ENCODE results near the gene HDLBP. TPM values are rescaled to one million over a fixed set of nuclear protein-coding genes. Genes with fewer than 3 reads are reported as not detected.
A peak's percentile ranks its signal among the peaks of the same experiment; 100 is the strongest.

Gene HDLBP
- total RNA-seq, 1 experiment from 2014 or later = 510 TPM

DNA sequence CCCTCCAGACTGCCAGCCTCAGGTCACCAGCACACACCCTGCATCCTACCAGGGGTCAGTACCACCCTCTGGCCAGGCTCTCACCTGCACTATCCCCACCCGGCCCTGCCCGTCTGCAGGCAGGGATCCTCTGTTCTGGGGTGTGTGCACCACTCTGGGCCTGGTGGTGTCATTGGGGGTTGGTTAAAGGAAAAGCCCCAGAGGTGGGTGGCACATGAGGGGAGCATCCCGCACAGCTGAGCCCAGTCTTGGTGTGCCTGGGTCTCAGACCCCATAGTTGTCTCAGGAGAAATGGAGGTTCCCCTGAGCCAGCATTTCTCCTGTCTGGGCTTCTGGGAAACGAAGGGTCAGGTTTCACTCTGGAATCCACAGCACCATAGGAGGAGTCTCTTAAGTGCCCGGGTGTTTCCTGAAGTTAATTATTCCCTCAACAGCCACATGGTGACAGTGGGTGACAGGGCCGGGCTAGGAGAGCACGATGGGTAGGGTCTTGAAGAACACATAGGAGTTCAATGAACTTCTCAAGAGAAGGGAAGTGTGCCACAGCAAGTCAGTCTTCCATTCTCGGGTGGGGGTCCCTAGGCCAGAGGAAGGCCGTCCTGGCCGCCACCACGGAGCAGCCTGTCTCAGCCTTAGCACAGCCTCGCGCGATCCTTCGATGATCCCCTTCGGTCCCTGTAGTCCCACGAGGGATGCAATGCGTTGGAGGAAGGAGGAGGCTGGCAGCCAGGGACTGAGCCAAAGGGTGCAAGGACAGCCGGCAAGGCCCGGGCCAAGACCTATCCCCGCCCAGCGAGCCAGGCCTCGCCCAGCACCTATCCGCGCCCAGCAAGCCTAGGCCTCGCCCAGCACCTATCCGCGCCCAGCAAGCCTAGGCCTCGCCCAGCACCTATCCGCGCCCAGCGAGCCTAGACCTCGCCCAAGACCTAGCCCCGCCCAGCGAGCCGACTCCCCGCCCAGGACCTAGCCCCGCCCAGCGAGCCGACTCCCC, 39.5 kb upstream of the HDLBP start:
- intact Hi-C loops (cut with micrococcal nuclease; ENCODE audit: unreplicated experiment) = loop anchor here (2.0 to 5.0 kb wide), 2 partner anchors 40 to 527 kb away; partner anchors contain the start of genes HDLBP and SEPTIN2
- POLR2A ChIA-PET (ENCODE audit: low non-redundant PET) = no interaction called here
- TF ChIP-seq EZH2 (IDR thresholded peaks at IDR 0.05; ENCODE audit: borderline replicate concordance, low read depth, low read length, poor library complexity, severe bottlenecking) (no peak), CTCF (conservative IDR thresholded peaks at IDR 0.05; ENCODE audit: low read depth, low read length) (no peak)
- BruUV-seq (replicated peaks) = no TSS peak
- peak; percentile 85 for DNase-seq (ENCODE audit: low spot score)
- H3K27ac ChIP-seq (ENCODE audit: low read depth, low read length, poor library complexity, severe bottlenecking) = peak overlapping the region; percentile 41
- peaks cover 49% of the 10 kb centered on the region for H3K36me3 ChIP-seq (ENCODE audit: insufficient read depth, low read length, poor library complexity, severe bottlenecking)
- no peaks in the 10 kb centered on the region for H3K27me3 ChIP-seq (replicated peaks; ENCODE audit: insufficient read depth, low read depth, low read length, poor library complexity)
- H3K9me3 ChIP-seq (ENCODE audit: low read depth, low read length, poor library complexity, severe bottlenecking) = no peaks in the 10 kb centered on the region
- H3K4me3 ChIP-seq (ENCODE audit: low read depth, low read length, poor library complexity, severe bottlenecking) = no peak overlapping the region
- CTCF ChIA-PET = no interaction called here
- peaks cover 17% of the 10 kb centered on the region for H3K4me1 ChIP-seq (ENCODE audit: insufficient read depth, low read length, poor library complexity, severe bottlenecking)

GRCh38 chr2:241352227-241352626, 36.8 kb upstream of the HDLBP start:
- intact Hi-C loops (cut with micrococcal nuclease; ENCODE audit: unreplicated experiment) = no loop called here
- Histone ChIP-seq H3K27me3 (replicated peaks; ENCODE audit: insufficient read depth, low read depth, low read length, poor library complexity) (no peaks in the 10 kb centered on the region), H3K4me1 (ENCODE audit: insufficient read depth, low read length, poor library complexity, severe bottlenecking) (peaks cover 12% of the 10 kb centered on the region), H3K27ac (ENCODE audit: low read depth, low read length, poor library complexity, severe bottlenecking) (no peak overlapping the region), H3K9me3 (ENCODE audit: low read depth, low read length, poor library complexity, severe bottlenecking) (no peaks in the 10 kb centered on the region), H3K36me3 (ENCODE audit: insufficient read depth, low read length, poor library complexity, severe bottlenecking) (peaks cover 77% of the 10 kb centered on the region), H3K4me3 (ENCODE audit: low read depth, low read length, poor library complexity, severe bottlenecking) (no peak overlapping the region)
- ChIA-PET POLR2A (ENCODE audit: low non-redundant PET) (interaction anchor here (0.6 kb wide), 1 partner anchor 13 kb away, joined by 4 read pairs; no protein-coding TSS in a partner anchor), CTCF (no interaction called here)
- BruUV-seq (replicated peaks) = no TSS peak
- no peak for TF ChIP-seq EZH2 (IDR thresholded peaks at IDR 0.05; ENCODE audit: borderline replicate concordance, low read depth, low read length, poor library complexity, severe bottlenecking)
- TF ChIP-seq CTCF (conservative IDR thresholded peaks at IDR 0.05; ENCODE audit: low read depth, low read length) = no peak
- no peak for DNase-seq (ENCODE audit: low spot score)

- Histone ChIP-seq H3K27me3 (replicated peaks; ENCODE audit: insufficient read depth, low read depth, low read length, poor library complexity) (no peaks in the 10 kb centered on the region), H3K4me3 (ENCODE audit: low read depth, low read length, poor library complexity, severe bottlenecking) (no peak overlapping the region), H3K27ac (ENCODE audit: low read depth, low read length, poor library complexity, severe bottlenecking) (no peak overlapping the region), H3K9me3 (ENCODE audit: low read depth, low read length, poor library complexity, severe bottlenecking) (no peaks in the 10 kb centered on the region), H3K36me3 (ENCODE audit: insufficient read depth, low read length, poor library complexity, severe bottlenecking) (peaks cover 83% of the 10 kb centered on the region), H3K4me1 (ENCODE audit: insufficient read depth, low read length, poor library complexity, severe bottlenecking) (peaks cover 9% of the 10 kb centered on the region)
- TF ChIP-seq EZH2 (IDR thresholded peaks at IDR 0.05; ENCODE audit: borderline replicate concordance, low read depth, low read length, poor library complexity, severe bottlenecking) = no peak
- TF ChIP-seq CTCF (conservative IDR thresholded peaks at IDR 0.05; ENCODE audit: low read depth, low read length) = no peak
- no peak for DNase-seq (ENCODE audit: low spot score)
- intact Hi-C loops (cut with micrococcal nuclease; ENCODE audit: unreplicated experiment) = no loop called here
- ChIA-PET POLR2A (ENCODE audit: low non-redundant PET) (interaction anchor here (0.6 kb wide), 1 partner anchor 12 kb away, joined by 4 read pairs; no protein-coding TSS in a partner anchor), CTCF (no interaction called here)
- no TSS peak for BruUV-seq (replicated peaks)
Observed at GRCh38 chr2:241351640-241352031, 36.2 kb upstream of the HDLBP start.
